GM23248 (cell line): Measurements from ENCODE around the gene USP25. TPM values are rescaled to one million over a fixed set of nuclear protein-coding genes. Genes with fewer than 3 reads are reported as not detected.

Experiments used
- DNase-seq: peaks from one replicate; pipeline ENCODE4 v3.0.0-alpha.2; 2015
- H2AFZ ChIP-seq: fragments of 200-600 bp; sonication (generic); 2 replicates; pipeline ENCODE4 v1.6.1; 2016; ENCODE audit warnings: antibody characterized with exemption
- H3F3A ChIP-seq: fragments of 200-600 bp; sonication (generic); 2 replicates; pipeline ENCODE4 v1.6.1; 2016; ENCODE audit warnings: mild to moderate bottlenecking, antibody characterized with exemption, mixed run types; ENCODE audit not compliant: insufficient read depth
- H3K27ac ChIP-seq: fragments of 200-600 bp; sonication (generic); 2 replicates; pipeline ENCODE4 v1.5.1; 2016; ENCODE audit warnings: mild to moderate bottlenecking
- H3K27me3 ChIP-seq: fragments of 200-600 bp; sonication (generic); replicated peaks from 2 replicates; pipeline ENCODE4 v1.6.1; 2016; ENCODE audit warnings: mild to moderate bottlenecking; ENCODE audit not compliant: insufficient read depth
- H3K36me3 ChIP-seq: fragments of 200-600 bp; sonication (generic); 2 replicates; pipeline ENCODE4 v1.6.1; 2016; ENCODE audit warnings: low read depth, mild to moderate bottlenecking
- H3K4me1 ChIP-seq: fragments of 200-600 bp; sonication (generic); 2 replicates; pipeline ENCODE4 v1.6.1; 2016; ENCODE audit warnings: mild to moderate bottlenecking; ENCODE audit not compliant: insufficient read depth
- H3K4me2 ChIP-seq: fragments of 200-600 bp; sonication (generic); one replicate; pipeline ENCODE4 v1.6.1; 2016; ENCODE audit warnings: mild to moderate bottlenecking; ENCODE audit not compliant: unreplicated experiment
- H3K4me3 ChIP-seq: fragments of 200-600 bp; sonication (generic); 2 replicates; pipeline ENCODE4 v1.5.1; 2016; ENCODE audit warnings: mild to moderate bottlenecking
- H3K79me2 ChIP-seq: fragments of 200-600 bp; sonication (generic); 2 replicates; pipeline ENCODE4 v1.6.1; 2016; ENCODE audit warnings: mild to moderate bottlenecking; ENCODE audit not compliant: insufficient read depth
- H3K9ac ChIP-seq: fragments of 200-600 bp; sonication (generic); 2 replicates; pipeline ENCODE4 v1.6.1; 2016; ENCODE audit warnings: mild to moderate bottlenecking
- H3K9me2 ChIP-seq: fragments of 200-600 bp; sonication (generic); 2 replicates; pipeline ENCODE4 v1.6.1; 2016; ENCODE audit warnings: mixed run types, mild to moderate bottlenecking, moderate library complexity; ENCODE audit not compliant: insufficient read depth
- H3K9me3 ChIP-seq: fragments of 200-600 bp; sonication (generic); one replicate; pipeline ENCODE4 v1.6.1; 2017; ENCODE audit warnings: low read depth
- H4K20me1 ChIP-seq: fragments of 200-600 bp; sonication (generic); 2 replicates; pipeline ENCODE4 v1.6.0; 2016; ENCODE audit not compliant: insufficient read depth
- EZH2 ChIP-seq: fragments of 200-600 bp; sonication (generic); IDR thresholded peaks from 2 replicates; pipeline ENCODE4 v1.6.1; 2018; ENCODE audit warnings: antibody characterized with exemption, mild to moderate bottlenecking; ENCODE audit not compliant: insufficient read depth, poor library complexity, severe bottlenecking
- EZH2phosphoT487 ChIP-seq: fragments of 200-600 bp; sonication (generic); IDR thresholded peaks from 2 replicates; pipeline ENCODE4 v1.6.1; 2018; ENCODE audit warnings: antibody characterized with exemption, moderate library complexity, mild to moderate bottlenecking, low read depth; ENCODE audit not compliant: insufficient read depth
- WGBS, 2 experiments: methylation state at CpG; one replicate each; pipeline ENCODE4 v1.1.6; 2015 to 2017; ENCODE audit warnings: low lambda C conversion rate in 2 of 2, low coverage in 1 of 2; ENCODE audit errors: missing lambda C conversion rate in 2 of 2; 5-methylcytosine and 5-hydroxymethylcytosine counted together
- in situ Hi-C: fragments of 300-500 bp; cut with MboI; formaldehyde crosslinking; loops from 2 replicates; pipeline ENCODE4 v1.15.0; 2020
- polyA plus RNA-seq: library from polyadenylated mRNA; unstranded; fragments of >200 nt; fragmentation: Nextera tagmentation; extraction: Ambion mirVana; gene quantifications from 2 replicates; pipeline ENCODE4 v1.2.1, GENCODE V29; 2016
- total RNA-seq: library from RNA; depleted of rRNA; stranded (reverse); fragments of >200 nt; shearing (Covaris generic); gene quantifications from 2 replicates; pipeline ENCODE4 v1.2.3, GENCODE V29; 2014; rRNA removed

USP25 gene, protein sequence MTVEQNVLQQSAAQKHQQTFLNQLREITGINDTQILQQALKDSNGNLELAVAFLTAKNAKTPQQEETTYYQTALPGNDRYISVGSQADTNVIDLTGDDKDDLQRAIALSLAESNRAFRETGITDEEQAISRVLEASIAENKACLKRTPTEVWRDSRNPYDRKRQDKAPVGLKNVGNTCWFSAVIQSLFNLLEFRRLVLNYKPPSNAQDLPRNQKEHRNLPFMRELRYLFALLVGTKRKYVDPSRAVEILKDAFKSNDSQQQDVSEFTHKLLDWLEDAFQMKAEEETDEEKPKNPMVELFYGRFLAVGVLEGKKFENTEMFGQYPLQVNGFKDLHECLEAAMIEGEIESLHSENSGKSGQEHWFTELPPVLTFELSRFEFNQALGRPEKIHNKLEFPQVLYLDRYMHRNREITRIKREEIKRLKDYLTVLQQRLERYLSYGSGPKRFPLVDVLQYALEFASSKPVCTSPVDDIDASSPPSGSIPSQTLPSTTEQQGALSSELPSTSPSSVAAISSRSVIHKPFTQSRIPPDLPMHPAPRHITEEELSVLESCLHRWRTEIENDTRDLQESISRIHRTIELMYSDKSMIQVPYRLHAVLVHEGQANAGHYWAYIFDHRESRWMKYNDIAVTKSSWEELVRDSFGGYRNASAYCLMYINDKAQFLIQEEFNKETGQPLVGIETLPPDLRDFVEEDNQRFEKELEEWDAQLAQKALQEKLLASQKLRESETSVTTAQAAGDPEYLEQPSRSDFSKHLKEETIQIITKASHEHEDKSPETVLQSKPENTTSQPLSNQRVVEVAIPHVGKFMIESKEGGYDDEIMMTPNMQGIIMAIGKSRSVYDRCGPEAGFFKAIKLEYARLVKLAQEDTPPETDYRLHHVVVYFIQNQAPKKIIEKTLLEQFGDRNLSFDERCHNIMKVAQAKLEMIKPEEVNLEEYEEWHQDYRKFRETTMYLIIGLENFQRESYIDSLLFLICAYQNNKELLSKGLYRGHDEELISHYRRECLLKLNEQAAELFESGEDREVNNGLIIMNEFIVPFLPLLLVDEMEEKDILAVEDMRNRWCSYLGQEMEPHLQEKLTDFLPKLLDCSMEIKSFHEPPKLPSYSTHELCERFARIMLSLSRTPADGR
- total RNA-seq (36.0 and 41.5 TPM in 2 replicates), polyA plus RNA-seq (5.8 and 8.0 TPM in 2 replicates)

DNA sequence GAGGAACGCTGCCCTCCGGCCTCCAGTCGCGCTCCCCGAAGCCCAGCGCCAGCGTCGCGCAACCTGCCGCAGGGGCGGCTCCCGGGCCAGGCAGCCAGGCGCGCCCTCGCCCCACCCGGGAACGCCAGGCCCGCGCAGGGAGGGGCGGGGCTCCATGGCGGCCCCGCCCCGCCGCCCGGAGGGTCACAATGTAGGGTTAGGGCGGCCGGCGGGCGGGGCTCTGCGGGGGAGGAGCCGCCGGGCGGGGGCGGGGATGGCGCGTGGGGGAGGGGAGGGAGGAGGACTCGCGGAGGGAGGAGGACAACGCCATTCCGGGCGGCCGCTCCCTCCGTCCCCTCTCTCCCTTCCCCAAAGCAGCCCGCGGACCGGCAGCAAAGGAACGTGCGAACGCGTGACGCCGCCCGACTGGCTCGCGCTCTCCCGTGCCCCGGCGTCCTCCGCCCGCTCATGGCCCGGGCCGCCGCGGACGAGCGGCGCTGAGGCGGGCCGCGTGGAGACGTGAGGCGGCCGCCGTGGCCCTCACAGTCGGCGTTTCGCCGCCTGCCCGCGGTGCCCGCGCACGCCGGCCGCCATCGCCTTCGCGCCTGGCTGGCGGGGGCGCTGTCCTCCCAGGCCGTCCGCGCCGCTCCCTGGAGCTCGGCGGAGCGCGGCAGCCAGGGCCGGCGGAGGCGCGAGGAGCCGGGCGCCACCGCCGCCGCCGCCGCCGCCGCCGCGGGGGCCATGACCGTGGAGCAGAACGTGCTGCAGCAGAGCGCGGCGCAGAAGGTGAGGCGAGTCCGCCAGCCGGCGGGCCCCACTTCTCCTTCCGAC, at the start of gene USP25:
TSS of gene USP25 (plus strand) at position 309 of the 810 bp plus-strand sequence. CDS start at position 721, 412 bp downstream.
- WGBS, 2 experiments: 1% methylated on average over 43 to 67 of the region's 123 CpGs

GRCh38 chr21:15682186-15682895, 47.4 kb upstream of the USP25 start:
- H3K36me3 ChIP-seq: no peaks in the 10 kb centered on the region
- TF ChIP-seq EZH2 (no peak), EZH2phosphoT487 (no peak)
- no peaks in the 10 kb centered on the region for H3K9me2 ChIP-seq
- no peaks in the 10 kb centered on the region for H3K9me3 ChIP-seq
- peak overlapping the region; percentile 41 for H3K27ac ChIP-seq
- H3K4me1 ChIP-seq: peaks cover 19% of the 10 kb centered on the region
- peak; percentile 74 for DNase-seq
- in situ Hi-C loops: no loop called here
- peak overlapping the region; percentile 20 for H3K4me2 ChIP-seq
- no peak overlapping the region for H3K9ac ChIP-seq
- 48 to 55% methylated on average over 6 of the region's 6 CpGs for WGBS, 2 experiments
- H3K4me3 ChIP-seq: no peak overlapping the region
- H4K20me1 ChIP-seq: no peaks in the 10 kb centered on the region
- H2AFZ ChIP-seq: peak overlapping the region; percentile 74
- no peaks in the 10 kb centered on the region for H3K27me3 ChIP-seq
- H3K79me2 ChIP-seq: no peaks in the 10 kb centered on the region
- peaks cover 24% of the 10 kb centered on the region for H3F3A ChIP-seq

More for the DNA sequence above, at the start of gene USP25:
- Histone ChIP-seq H3K9ac (peak within 1 kb of the TSS; percentile 87), H3K27ac (peak within 1 kb of the TSS; percentile 47), H3K4me3 (peak within 1 kb of the TSS; percentile 99), H3K27me3 (no peaks in the 10 kb centered on the region), H3K4me1 (peaks cover 13% of the 10 kb centered on the region), H3K36me3 (no peaks in the 10 kb centered on the region), H3K79me2 (peaks cover 41% of the 10 kb centered on the region), H3K9me3 (no peaks in the 10 kb centered on the region), H2AFZ (peak within 1 kb of the TSS; percentile 85), H3F3A (peaks cover 21% of the 10 kb centered on the region), H3K4me2 (peak within 1 kb of the TSS; percentile 97), H4K20me1 (no peaks in the 10 kb centered on the region), H3K9me2 (no peaks in the 10 kb centered on the region)
- peak; percentile 87 for DNase-seq
- in situ Hi-C loops: no loop called here
- TF ChIP-seq EZH2phosphoT487: no peak
- TF ChIP-seq EZH2: no peak

DNA sequence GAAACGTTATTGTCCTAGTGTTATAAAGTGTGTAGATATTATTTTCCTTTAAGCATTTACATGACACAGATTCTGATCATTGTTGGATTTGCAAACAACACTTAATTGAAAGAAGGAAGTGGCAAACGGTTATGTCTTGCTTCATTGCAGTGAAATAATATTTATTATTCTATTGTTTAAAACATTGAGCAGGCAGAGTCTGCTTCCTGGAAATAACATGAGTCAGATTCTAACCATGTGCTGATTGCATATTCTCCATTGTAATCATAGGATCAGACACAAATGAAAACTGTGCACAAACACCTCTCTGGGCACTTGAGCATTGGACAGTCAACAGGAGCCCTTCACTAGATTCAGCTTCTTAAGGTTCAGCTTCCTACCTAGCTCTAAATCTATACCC, 46.8 kb upstream of the USP25 start:
- H3K4me3 ChIP-seq: no peak overlapping the region
- H2AFZ ChIP-seq: peak overlapping the region; percentile 74
- TF ChIP-seq EZH2: no peak
- TF ChIP-seq EZH2phosphoT487: no peak
- peak overlapping the region; percentile 41 for H3K27ac ChIP-seq
- no peaks in the 10 kb centered on the region for H3K36me3 ChIP-seq
- no peaks in the 10 kb centered on the region for H4K20me1 ChIP-seq
- peak; percentile 65 for DNase-seq
- H3F3A ChIP-seq: peaks cover 29% of the 10 kb centered on the region
- no peak overlapping the region for H3K9ac ChIP-seq
- 22 to 25% methylated on average over 2 of the region's 2 CpGs for WGBS, 2 experiments
- H3K4me2 ChIP-seq: peak overlapping the region; percentile 20
- H3K9me3 ChIP-seq: no peaks in the 10 kb centered on the region
- in situ Hi-C loops: no loop called here
- no peaks in the 10 kb centered on the region for H3K27me3 ChIP-seq
- H3K9me2 ChIP-seq: no peaks in the 10 kb centered on the region
- peaks cover 25% of the 10 kb centered on the region for H3K4me1 ChIP-seq
- H3K79me2 ChIP-seq: no peaks in the 10 kb centered on the region
